Left kidney (tissue), 8 donors: Measurements from ENCODE around the gene NACAD. TPM values are rescaled to one million over a fixed set of nuclear protein-coding genes. Genes with fewer than 3 reads are reported as not detected.
A peak's percentile ranks its signal among the peaks of the same experiment; 100 is the strongest.

Experiments used
- DNase-seq: peaks from one replicate; pipeline ENCODE4 v3.0.0-alpha.2; 2013
- long read RNA-seq, 8 donors: transcript quantifications; one replicate each; lab custom pipeline, GENCODE V29; 2026
- polyA plus RNA-seq: library from polyadenylated mRNA; unstranded; fragments of 120-200 nt; gene quantifications from one replicate; pipeline ENCODE4 v1.2.1, GENCODE V29; 2013; ENCODE audit not compliant: insufficient read length

NACAD gene, protein sequence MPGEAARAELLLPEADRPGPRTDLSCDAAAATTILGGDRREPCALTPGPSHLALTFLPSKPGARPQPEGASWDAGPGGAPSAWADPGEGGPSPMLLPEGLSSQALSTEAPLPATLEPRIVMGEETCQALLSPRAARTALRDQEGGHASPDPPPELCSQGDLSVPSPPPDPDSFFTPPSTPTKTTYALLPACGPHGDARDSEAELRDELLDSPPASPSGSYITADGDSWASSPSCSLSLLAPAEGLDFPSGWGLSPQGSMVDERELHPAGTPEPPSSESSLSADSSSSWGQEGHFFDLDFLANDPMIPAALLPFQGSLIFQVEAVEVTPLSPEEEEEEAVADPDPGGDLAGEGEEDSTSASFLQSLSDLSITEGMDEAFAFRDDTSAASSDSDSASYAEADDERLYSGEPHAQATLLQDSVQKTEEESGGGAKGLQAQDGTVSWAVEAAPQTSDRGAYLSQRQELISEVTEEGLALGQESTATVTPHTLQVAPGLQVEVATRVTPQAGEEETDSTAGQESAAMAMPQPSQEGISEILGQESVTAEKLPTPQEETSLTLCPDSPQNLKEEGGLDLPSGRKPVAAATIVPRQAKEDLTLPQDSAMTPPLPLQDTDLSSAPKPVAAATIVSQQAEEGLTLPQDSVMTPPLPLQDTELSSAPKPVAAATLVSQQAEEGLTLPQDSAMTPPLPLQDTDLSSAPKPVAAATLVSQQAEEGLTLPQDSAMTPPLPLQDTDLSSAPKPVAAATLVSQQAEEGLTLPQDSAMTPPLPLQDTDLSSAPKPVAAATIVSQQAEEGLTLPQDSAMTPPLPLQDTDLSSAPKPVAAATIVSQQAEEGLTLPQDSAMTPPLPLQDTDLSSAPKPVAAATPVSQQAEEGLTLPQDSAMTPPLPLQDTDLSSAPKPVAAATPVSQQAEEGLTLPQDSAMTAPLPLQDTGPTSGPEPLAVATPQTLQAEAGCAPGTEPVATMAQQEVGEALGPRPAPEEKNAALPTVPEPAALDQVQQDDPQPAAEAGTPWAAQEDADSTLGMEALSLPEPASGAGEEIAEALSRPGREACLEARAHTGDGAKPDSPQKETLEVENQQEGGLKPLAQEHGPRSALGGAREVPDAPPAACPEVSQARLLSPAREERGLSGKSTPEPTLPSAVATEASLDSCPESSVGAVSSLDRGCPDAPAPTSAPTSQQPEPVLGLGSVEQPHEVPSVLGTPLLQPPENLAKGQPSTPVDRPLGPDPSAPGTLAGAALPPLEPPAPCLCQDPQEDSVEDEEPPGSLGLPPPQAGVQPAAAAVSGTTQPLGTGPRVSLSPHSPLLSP (N-terminal part only)
- polyA plus RNA-seq: 8.6 TPM
- long read RNA-seq, donor 1, partial matches to known transcripts: 13 of 13 reads
- long read RNA-seq, donor 1, other reads (novel, unspliced or antisense): 0 of 13 reads
- long read RNA-seq, donor 2: 0 reads
- long read RNA-seq, donor 3: 0 reads
- long read RNA-seq, donor 4: 0 reads
- long read RNA-seq, donor 5: 0 reads
- long read RNA-seq, donor 6, partial matches to known transcripts: 5 of 5 reads
- long read RNA-seq, donor 6, other reads (novel, unspliced or antisense): 0 of 5 reads
- long read RNA-seq, donor 7: 0 reads
- long read RNA-seq, donor 8: 0 reads

DNA sequence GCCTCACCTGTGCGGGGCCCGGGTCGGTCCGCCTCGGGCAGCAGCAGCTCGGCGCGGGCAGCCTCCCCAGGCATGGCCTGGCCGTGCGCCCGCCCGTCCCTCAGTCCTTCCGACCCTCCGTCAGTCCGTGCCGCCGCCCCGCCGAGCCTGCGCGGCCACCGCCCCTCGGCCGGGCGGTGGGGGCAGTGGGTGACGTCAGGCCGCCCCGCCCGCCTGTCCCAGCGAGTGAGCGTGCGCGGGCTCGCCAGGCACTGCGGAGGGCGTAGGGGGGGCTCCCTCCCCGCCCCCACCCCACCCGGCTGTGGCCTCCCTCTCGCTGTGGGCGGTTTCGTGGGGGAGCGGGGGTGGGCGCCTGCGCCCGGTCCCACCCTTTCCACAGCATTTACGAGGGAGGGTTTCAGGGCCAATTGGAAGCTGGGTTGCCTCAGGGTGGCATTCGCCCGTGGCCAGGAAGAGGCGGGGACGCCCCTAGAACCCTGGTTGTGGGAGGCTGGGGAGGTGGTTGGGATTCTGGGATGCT lies at the start of gene NACAD:
Gene NACAD (minus strand): TSS at position 149 of the 520 bp plus-strand sequence. CDS start 75 bp downstream, at position 74.
- peak; percentile 46 for DNase-seq

DNA sequence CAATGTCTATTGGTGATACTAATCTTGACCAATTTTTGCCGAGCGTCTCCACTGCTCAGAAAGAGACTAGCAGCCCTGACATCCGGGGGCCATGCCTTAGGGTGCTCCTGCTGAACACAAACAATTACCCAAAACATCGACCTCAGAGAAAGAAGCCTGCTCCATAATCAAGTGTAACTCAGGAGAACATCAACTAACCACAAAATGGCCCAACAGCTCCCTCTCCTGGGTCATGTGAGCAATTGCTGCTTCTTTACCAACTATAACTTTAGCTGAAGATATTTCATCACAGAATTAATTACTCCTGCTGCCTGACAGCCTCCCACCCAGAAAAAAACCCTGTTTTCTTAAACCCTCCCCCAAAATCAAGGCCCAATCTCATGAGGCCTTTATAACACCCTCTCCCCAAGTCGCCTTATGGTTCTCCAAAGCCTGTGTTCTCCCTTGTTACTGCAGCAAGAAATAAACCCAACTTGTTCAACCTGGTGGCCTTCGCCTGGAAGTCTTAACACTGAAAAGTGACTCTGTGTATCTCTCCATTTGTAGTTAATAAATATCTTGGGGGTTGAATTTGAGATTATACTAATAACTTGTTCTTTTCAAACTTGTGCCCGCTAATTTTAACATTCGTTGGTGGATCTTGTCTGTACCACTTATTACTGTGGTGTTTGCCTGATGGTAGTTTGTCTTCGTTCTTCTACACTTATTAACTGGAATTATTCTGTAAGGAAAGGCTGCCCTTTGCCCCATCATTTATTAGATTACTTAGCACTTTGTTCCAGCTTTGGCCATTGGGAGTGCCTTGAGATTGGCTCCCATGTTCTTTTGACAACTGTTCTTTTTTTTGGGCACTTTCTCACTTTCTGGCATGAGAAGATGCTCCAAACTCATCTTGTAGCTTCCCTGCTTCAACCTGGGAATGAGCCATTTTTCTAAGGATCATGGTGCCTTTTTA lies 47.6 kb upstream of the NACAD start:
- DNase-seq: peak; percentile 79

DNA sequence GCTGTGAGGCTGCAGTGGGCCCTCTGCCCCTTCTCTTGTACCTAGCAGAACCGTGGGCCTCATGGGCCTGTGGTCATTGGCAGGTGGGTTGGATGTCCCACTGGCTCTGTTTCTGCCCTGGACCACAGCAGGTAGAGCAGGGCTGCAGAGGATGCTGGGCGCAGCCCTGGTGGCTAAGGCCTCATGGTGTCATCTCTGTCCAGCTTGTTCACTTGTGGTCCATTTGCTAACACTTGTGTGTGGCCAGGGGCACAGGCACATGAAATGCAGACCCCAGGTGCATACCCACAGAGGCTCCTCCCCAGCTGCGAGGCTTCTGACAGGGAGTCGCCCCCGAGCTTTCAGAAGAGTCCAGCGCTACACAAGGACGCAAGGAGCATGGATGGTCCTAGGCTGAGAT lies 45.1 kb upstream of the NACAD start:
- DNase-seq: no peak

DNA sequence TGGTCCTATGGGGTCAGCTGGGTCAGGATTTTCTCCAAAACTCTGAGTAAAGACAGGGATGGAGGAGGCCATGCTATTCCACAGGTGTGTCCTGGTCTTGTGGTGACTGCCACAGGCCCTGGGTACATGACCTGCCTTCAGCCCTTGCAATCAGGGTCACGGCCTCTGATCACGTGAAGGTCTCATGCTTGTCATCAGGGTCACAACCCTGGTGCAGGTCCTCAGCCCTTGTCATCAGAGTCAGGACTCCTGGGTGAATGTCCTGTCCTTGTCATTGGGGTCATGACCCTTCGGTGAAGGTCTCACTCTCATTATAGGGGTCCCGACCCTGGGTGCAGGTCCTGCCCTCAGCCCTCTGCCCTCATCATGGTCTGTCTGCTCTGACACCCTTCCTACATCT lies 44.6 kb upstream of the NACAD start:
- no peak for DNase-seq

DNA sequence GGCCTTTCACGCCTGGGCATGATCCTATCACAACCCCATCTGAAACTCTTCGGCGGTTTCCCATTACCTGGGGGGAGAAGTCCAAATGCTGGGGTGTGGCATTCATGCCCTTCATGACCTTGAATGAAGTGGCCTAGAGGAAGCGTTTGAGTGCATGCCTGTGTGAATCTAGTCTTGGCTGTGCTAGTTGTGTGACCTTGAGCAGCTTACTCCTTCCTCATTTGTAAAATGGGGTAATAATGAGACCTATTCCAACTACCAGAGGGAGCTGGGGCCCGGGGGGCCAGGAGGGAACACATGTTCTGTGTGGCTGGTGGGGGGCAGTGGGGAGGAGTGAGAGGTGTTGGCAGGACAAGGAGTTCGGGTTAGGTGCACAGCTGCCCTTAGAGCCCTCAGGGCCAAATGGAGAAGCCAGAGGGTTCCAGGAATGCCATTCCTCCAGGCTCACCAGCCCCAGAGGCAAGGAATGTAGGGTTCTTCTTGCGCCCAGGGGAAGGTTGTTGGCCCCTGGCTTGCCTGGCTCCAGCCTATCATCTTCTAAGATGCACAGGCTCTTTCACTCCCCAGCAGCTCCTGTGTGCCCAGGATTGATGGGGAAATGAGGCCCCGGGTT lies 44.0 kb upstream of the NACAD start:
- DNase-seq: no peak

DNA sequence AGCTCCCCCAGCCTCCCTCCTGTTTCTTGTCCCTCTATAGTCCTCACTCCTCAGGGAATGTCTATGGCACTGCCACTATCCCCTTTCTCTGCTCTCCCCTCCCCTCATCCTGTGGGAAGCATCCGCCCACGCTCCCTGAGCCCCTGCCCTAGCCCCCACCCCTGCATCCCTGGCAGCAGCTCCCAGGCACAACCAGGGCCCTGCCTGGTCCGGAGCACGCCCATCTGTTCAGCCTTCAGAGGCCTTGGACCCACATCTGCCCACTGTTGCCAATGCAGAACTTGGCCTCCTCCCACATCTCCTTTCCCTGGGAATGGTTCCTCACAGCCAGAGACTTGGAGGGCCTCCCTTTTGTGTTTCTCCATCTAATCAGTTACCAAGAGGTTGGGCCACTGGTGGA lies 43.1 kb upstream of the NACAD start:
- DNase-seq: no peak

DNA sequence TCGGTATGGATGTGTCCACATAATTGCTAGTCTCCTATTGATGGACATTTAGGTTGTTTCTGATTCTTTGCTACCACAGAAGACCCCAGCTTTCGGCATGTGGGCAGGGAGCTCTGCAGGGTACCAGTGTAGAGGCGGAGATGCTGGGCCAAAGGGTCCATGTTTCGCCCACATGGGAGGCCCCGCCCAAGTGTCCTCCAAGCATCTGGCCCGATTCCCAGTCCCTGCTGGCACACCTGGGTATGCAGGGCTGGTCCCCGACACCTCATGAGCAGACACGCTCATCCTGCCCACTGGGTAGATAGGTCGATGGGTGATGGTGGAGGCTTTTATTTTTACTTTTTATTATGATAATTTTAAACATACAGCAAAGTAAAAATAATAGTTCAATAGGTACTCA lies 42.1 kb upstream of the NACAD start:
- no peak for DNase-seq

DNA sequence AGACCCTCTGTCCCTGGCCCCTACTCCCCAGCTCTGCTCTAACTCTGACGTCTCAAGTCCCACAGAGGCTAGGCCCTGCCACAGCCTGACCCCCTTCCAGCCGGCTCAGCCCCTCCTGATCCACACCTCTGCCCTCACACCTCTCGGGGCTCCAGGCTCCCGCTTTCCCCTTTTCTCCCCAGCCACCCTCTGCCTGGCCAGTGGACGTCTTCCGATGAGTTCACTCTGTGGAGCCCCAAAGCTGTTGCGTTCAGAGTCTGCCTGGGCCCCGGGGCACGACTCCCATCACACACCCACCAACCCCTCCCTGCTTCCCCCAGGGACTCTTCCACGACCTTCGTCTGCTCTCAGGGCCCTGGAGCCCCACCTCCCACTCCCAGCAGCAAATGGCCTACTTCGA lies 41.1 kb upstream of the NACAD start:
- DNase-seq: no peak

DNA sequence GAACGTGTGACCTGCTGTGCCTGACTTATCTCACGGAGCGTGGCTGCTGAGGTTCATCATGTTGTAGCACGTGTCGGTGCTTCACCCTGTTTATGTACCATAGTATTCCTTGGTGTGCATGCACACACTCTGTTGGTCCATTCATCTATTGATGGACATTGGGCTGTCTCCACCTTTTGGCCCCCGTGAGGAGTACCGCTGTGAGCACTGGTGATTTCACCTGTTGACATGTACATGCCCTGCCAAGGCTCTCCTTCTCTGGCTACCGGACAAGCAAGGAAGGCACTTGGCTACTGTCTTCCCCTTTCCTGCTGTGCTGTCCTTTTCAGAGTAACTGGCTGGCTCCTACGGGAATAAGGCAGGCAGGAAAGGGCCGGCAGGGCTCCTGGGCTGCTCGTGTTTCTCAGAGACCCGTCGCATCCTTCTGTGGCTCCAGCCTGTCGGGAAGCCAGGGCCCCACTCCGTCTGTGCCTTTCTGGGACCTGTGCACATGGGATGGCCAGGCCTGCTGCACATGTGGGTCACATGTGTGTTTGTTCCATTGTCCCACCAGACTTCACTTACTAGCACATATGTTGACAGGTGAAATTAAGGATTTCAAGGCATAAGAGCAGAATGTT lies 40.5 kb upstream of the NACAD start:
- no peak for DNase-seq

DNA sequence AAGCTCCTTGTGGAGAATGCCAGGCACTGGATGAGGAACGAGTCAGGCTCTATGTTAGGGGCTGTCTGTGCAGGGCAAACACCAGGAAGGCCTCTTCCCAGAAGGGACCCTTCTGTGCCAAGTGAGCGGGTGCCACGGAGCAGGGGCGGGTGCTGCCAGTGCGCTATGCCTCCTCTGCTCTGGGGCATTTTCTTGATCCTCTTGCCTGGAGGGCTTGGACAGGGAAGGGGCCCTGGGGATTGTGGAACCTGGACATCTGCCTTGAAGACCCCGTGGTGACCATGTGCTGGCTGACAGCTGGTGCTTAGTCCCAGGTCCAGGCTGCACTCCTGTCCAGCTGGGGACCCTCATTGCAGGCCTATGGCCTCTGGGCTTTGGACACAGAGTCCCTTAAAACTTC lies 38.2 kb upstream of the NACAD start:
- no peak for DNase-seq

DNA sequence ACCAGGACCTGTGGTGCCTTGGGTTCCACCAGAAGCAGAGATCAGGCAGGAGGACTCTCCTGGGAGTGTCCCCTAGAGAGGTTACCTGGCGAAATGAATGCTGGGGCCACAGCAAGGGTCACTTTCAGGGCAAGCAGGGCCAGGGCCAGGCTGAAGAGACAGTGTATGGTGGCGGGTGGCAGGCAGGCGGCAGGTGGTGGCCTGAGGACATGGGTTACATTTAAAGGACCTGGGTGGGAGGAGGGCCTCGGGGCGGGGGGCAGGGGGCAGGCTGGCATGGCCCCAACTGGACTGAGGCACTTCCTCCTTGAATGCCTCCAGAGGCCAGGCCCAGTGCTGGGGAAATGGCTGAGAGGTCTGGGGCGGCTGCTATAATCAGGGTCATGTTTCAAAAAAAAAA lies 37.4 kb upstream of the NACAD start:
- no peak for DNase-seq

DNA sequence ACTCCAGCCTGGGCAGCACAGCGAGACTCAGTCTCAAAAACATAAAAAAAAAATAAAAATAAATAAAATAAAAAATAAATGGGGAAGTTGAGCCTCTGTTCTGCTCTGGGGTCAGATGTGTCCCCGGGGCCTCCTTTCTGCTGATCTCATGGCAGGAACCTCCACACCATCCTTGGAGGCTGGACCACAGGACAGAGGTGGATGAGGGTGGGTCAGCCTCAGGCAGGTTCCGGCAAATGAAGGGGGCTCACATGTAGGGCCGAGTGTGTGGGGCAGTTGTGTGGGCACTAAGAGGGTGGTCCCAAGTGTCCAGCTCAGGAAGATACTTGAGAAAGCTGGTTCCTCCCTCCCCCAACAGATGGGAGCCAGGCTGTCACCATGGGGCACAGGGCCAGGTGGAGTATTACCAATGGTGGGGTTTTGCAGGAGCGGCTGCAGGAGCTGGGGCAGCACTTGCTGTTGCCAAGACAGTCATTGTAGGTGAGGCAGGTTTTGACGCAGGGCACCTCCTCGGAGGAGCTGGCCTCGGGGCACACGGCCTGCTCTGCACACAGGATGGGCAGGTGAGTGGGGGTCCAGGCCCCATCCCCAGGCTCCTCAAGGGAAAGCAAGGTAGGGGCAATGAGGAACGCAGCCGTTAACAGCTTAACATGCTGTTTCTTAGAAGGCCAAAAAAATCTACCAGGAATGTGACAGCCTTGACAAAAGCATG lies 36.6 kb upstream of the NACAD start:
- DNase-seq: no peak

DNA sequence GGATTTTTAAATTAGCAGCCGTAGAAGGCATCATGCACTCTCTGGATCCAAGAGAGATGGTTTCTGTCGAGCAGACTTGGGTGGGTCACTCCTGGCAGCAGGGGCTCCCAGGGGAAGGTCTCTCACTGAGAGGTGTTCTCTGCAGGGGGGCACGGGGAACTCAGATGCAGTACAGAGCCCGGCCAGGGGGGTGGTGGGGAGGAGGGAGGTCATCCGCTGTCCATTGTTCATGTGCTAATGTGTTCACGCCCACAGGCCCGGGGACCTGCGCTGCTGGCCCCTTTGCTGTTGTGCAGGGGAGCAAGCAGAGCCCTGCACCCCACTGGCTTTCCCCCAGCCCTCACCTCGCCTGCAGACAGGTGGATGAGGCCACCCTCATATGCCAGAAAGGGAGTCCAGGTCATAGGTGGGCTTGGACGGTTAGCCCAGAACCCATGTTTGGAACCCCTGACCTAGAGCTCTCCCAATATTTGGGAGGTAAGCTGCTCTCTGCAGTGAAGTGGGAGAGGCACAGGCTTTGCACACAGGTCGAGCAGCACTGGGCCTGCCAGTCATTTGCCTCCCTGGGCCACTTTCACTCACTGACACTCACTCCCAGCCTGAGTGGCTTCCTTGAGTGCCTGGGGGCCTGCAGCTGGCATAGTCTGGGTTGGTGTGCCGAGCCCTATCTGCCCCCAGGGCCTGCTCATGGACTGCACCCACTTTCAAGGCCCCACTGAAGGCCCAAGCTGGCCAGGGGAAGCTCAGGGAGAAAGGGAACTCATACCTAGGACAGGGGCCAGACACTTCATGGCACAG lies 35.3 kb upstream of the NACAD start:
- DNase-seq: no peak

DNA sequence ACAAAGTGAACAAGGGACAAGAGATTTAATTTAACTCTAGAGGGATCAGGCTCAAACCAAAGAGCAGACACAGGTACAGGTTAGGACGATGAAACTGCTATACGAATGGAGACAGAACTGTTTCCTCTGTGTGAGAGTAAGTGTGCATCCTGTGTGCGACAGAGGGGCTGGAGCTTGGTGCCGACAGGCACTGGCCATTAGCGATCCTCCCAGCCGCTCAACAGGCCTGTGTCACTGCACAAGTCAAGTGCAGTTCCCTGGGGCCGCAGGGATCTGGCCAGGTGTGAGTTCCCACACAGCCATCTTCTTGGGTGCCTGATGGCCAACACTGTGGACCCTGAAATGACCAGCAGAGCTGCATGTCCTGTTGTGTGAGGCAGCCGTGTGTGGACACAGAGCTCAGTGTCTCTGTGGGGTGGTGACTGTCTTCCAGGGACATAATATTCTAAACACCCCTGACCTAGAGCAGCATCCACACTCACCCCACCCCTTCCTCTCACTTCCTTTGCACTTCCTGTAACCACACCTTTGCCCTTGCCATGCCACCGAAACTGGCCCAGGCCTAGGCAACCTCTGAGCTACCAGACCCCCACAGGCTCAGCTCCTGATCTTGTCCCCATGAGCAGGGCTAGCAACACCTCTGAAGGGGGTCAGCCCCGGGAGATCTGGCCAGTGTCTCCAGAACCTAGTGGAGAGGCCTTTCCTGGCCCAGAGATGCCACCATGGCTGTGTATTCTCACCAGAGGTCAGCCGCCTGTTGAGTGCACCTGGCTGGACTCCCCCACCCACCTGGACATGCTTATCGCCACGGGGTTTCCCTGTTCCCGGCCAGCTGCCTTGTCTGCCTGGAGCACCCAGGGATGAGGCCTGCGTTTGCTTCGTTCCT lies 34.4 kb upstream of the NACAD start:
- no peak for DNase-seq

DNA sequence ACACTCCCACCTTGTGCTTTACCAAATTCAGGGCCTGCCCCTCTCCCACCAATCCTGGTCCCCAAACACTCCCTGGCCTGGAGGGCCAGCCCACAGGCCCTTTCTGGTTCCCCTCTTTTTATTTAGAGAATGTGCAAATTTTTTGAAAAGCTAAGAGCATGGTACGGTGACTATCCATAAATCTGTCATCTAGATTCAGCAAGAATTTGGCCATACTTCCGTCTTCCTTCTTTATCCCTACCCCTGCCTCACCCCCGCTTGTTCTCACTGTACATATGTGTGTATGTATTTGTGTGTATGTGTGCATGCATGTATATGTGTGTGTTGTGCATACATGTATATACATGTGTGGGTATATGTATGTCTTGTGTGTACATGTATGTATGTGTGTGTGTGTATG lies 30.8 kb upstream of the NACAD start:
- no peak for DNase-seq

DNA sequence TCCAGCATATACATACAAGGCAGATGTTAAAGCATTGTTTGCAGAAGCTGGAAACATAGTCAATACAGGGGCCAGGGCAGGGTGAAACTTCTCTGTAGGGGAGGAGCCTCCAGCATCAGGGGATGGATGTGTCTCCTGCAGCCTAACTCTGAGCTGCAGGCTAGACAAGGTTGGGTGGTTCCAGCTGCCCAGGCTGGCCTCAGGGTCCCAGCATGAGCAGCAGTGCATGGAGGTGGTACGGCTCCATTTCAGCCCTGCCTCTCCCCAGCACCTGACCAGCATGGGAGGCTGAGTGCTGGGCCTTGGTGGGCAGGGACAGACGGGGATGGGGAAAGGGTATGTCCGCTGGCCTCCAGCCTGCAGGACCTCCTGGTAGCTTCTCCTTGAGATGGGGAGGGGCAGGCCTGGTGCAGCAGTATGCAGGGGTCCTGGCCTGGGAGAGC lies 30.1 kb upstream of the NACAD start:
- DNase-seq: no peak

DNA sequence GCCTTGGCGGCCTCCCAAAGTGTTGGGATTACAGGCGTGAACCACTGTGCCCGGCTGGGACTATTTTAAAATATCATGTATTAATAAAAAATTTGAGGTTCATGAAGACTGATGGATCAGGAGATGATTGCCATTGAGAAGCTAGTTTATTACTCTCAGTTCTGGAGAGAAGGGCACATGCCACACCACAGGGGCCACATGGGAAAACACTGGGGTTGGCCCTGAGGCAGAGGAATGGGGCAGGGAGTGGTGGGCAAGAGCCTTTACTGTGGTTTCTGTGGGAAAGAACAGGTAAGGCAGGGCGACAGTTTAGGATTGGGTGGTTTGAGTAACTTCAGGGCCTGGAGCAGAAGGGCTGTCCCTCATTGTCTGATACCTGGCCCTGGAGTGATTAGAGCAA lies 29.5 kb upstream of the NACAD start:
- DNase-seq: no peak
